Peyer's patch (tissue), 4 donors: Measurements from ENCODE around the gene LGI1. TPM values are rescaled to one million over a fixed set of nuclear protein-coding genes. Genes with fewer than 3 reads are reported as not detected.
"Not testable (repeated sequence)": the region's sequence is repeated elsewhere in the genome, so short reads cannot be mapped to it uniquely, and the experiment has no call there.

Experiments used
- DNase-seq, 3 donors: peaks; one replicate each; pipeline ENCODE4 v3.0.0-alpha.2; 2017 to 2019
- H3K27ac ChIP-seq, 4 donors: fragments of 200-600 bp; sonication (generic); one replicate each; pipeline ENCODE4 v1.5.1; 2016 to 2019
- H3K27me3 ChIP-seq, 2 donors: fragments of 200-600 bp; sonication (generic); one replicate each; pipeline ENCODE4 v1.5.1; 2019
- H3K36me3 ChIP-seq, 3 donors: fragments of 200-600 bp; sonication (generic); one replicate each; pipeline ENCODE4 v1.5.1; 2016 to 2019
- H3K4me1 ChIP-seq, 4 donors: fragments of 200-600 bp; sonication (generic); one replicate each; pipeline ENCODE4 v1.5.1; 2016 to 2019
- H3K4me3 ChIP-seq, 4 donors: fragments of 200-600 bp; sonication (generic); 1 replicate in 3 of 4; 2 replicates in 1 of 4; pipeline ENCODE4 v1.5.1; 2016 to 2019; ENCODE audit warnings: mild to moderate bottlenecking in 1 of 4
- H3K9me3 ChIP-seq, 4 donors: fragments of 200-600 bp; sonication (generic); one replicate each; pipeline ENCODE4 v1.5.1; 2016 to 2019; ENCODE audit warnings: mild to moderate bottlenecking in 1 of 4
- CTCF ChIP-seq, 6 experiments: fragments of 450-650 bp in 4 of 6; fragments of 200-600 bp in 2 of 6; sonication (generic) in 1 of 6; IDR thresholded peaks; one replicate each; pipeline ENCODE4 v1.5.1; 2017 to 2019; ENCODE audit warnings: antibody characterized with exemption in 6 of 6, mild to moderate bottlenecking in 3 of 6, moderate library complexity in 1 of 6
- POLR2A ChIP-seq, 2 donors: fragments of 450-650 bp; IDR thresholded peaks; one replicate each; pipeline ENCODE4 v1.5.1; 2017; ENCODE audit warnings: antibody characterized with exemption in 2 of 2, mild to moderate bottlenecking in 2 of 2, moderate library complexity in 2 of 2
- total RNA-seq, 4 donors: library from RNA; depleted of rRNA; stranded (reverse); fragments of >200 nt; gene quantifications; one replicate each; pipeline ENCODE4 v1.1.0, GENCODE V29; 2016

The LGI1 gene
- total RNA-seq, 4 donors from 2014 or later, result 1.1 to 1.9 TPM; not detected in 2

GRCh38 chr10:93820434-93820833, 62.7 kb downstream of the LGI1 start:
- DNase-seq, result no peak
- Histone ChIP-seq H3K4me3 (no peak overlapping the region), H3K27ac (no peak overlapping the region), H3K9me3 (no peaks in the 10 kb centered on the region), H3K27me3 (no peaks in the 10 kb centered on the region), H3K36me3 (no peaks in the 10 kb centered on the region), H3K4me1 (peaks cover 0 to 6% (median 0%) of the 10 kb centered on the region in 4 donors)
- TF ChIP-seq POLR2A (IDR thresholded peaks at IDR 0.05), result no peak
- no peak for TF ChIP-seq CTCF (IDR thresholded peaks at IDR 0.05)

- DNase-seq, result no peak
- no peaks in the 10 kb centered on the region for H3K36me3 ChIP-seq
- no peaks in the 10 kb centered on the region for H3K27me3 ChIP-seq
- no peak overlapping the region for H3K4me3 ChIP-seq
- no peaks in the 10 kb centered on the region for H3K9me3 ChIP-seq
- H3K4me1 ChIP-seq, result peaks cover 0 to 6% (median 0%) of the 10 kb centered on the region in 4 donors
- no peak overlapping the region for H3K27ac ChIP-seq
- TF ChIP-seq POLR2A (IDR thresholded peaks at IDR 0.05) (no peak), CTCF (IDR thresholded peaks at IDR 0.05) (peak in 4 of 6 experiments; percentile 30 to 91 (median 82))
Observed at GRCh38 chr10:93821051-93821772, 63.5 kb downstream of the LGI1 start.

DNA sequence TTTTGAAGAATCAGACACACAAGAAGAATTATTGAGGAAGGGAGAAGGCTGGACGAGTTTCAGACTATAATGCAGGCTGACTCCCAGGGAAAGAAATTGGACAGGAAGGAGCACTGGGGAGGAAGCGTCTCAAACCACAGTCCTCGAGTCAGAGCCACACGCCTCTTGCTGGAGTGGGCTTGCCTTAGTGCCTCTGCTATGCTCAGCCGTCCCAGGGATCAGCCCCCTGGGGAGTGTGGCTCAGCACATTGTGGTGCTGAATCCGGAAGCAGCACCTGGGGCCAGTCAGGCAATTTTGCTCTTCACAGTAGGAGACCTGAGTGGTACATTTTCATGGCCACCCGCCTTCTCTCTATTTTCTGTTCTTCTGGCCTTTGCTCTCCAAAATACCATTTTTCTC, 68.6 kb downstream of the LGI1 start:
- no peaks in the 10 kb centered on the region for H3K9me3 ChIP-seq
- H3K27me3 ChIP-seq, result no peaks in the 10 kb centered on the region
- TF ChIP-seq CTCF (IDR thresholded peaks at IDR 0.05), result no peak
- no peak for TF ChIP-seq POLR2A (IDR thresholded peaks at IDR 0.05)
- no peaks in the 10 kb centered on the region for H3K36me3 ChIP-seq
- H3K4me1 ChIP-seq, result no peaks in the 10 kb centered on the region
- no peak overlapping the region for H3K4me3 ChIP-seq
- no peak for DNase-seq
- no peak overlapping the region for H3K27ac ChIP-seq

GRCh38 chr10:93827056-93827804, 69.5 kb downstream of the LGI1 start:
- TF ChIP-seq CTCF (IDR thresholded peaks at IDR 0.05), result no peak
- no peak for TF ChIP-seq POLR2A (IDR thresholded peaks at IDR 0.05)
- no peak overlapping the region for H3K4me3 ChIP-seq
- H3K36me3 ChIP-seq, result no peaks in the 10 kb centered on the region
- no peaks in the 10 kb centered on the region for H3K4me1 ChIP-seq
- H3K9me3 ChIP-seq, result no peaks in the 10 kb centered on the region
- no peak overlapping the region for H3K27ac ChIP-seq
- H3K27me3 ChIP-seq, result no peaks in the 10 kb centered on the region
- DNase-seq, result no peak

DNA sequence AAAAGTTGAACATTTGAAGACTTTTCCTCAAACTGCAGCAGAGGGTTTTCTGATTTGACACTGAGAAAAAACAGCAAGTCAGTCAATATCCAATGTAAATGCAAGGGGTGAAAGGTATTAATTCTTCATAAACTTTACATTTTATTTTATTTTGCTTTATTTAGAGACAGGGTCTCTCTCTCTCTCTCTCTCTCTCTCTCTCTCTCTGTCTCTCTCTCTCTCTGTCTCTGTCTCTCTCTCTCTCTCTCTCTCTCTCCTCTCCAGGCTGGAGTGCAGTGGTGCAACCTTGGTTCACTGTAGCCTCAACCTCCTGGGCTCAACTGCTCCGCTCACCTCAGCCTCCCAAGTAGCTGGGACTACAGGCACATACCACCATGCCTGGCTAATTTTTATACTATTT, 73.3 kb downstream of the LGI1 start:
- not testable (repeated sequence) for H3K4me1 ChIP-seq, H3K27ac ChIP-seq, DNase-seq, H3K36me3 ChIP-seq, H3K9me3 ChIP-seq, H3K4me3 ChIP-seq, H3K27me3 ChIP-seq

DNA sequence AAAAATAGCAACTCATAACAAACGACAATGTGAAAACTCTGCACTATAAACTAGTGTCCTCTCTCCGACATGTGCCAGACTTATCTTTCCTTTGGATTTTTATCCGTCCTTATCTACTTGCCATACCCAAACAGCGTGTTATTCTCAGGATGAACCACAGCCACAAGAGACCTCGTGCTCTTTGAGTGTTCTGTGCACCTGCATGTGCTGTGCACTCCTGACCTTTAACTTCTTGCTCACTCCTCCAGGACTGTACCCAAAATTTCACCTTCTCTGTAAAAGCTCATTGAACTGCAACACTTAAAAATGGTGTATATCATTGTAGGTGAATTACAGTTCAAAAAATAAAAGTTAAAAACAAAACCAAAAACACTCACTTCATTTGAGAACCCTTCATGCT, 78.0 kb downstream of the LGI1 start:
- TF ChIP-seq CTCF (IDR thresholded peaks at IDR 0.05) (no peak), POLR2A (IDR thresholded peaks at IDR 0.05) (no peak)
- no peaks in the 10 kb centered on the region for H3K27me3 ChIP-seq
- no peak overlapping the region for H3K4me3 ChIP-seq
- no peak overlapping the region for H3K27ac ChIP-seq
- H3K4me1 ChIP-seq, result peaks cover 0 to 15% (median 0%) of the 10 kb centered on the region in 4 donors
- DNase-seq, result no peak
- no peaks in the 10 kb centered on the region for H3K36me3 ChIP-seq
- H3K9me3 ChIP-seq, result no peaks in the 10 kb centered on the region
